ENCODE data around the gene SVEP1.

- TF ChIP-seq CTCF (IDR thresholded peaks at IDR 0.05; ENCODE audit: low read depth, low read length, poor library complexity, severe bottlenecking): no peak
- TF ChIP-seq EZH2phosphoT487 (IDR thresholded peaks at IDR 0.05; ENCODE audit: borderline replicate concordance, low read length): no peak
Observed at GRCh38 chr9:110619831-110620230, 40.3 kb upstream of the SVEP1 start.

Measured in DOHH2 (cell line).